ENCODE measurements around the gene ACOXL. TPM values are rescaled to one million over a fixed set of nuclear protein-coding genes. Genes with fewer than 3 reads are reported as not detected.
A peak's percentile ranks its signal among the peaks of the same experiment; 100 is the strongest.

The ACOXL gene
- total and polyA plus RNA-seq, 9 donors = 0.08 to 0.56 (median 0.19) TPM

GRCh38 chr2:111007757-111008688 is 275.6 kb downstream of the ACOXL start:
- Histone ChIP-seq H3K27ac (ENCODE audit: low read length) (no peak overlapping the region), H3K9me3 (replicated peaks; ENCODE audit: control insufficient read depth, low read depth, low read length) (no peaks in the 10 kb centered on the region), H3K4me3 (ENCODE audit: low read length) (no peak overlapping the region), H3K36me3 (ENCODE audit: control insufficient read depth, insufficient read depth, low read length) (no peaks in the 10 kb centered on the region), H3K4me1 (ENCODE audit: control insufficient read depth, insufficient read depth, low read length) (no peaks in the 10 kb centered on the region), H3K27me3 (ENCODE audit: control insufficient read depth, insufficient read depth, low read length) (no peaks in the 10 kb centered on the region)
- 92% methylated on average over 2 of the region's 7 CpGs for WGBS (ENCODE audit: insufficient coverage)
- DNase-seq = no peak

- H3K4me1 ChIP-seq (ENCODE audit: control insufficient read depth, insufficient read depth, low read length) = no peaks in the 10 kb centered on the region
- no peaks in the 10 kb centered on the region for H3K36me3 ChIP-seq (ENCODE audit: control insufficient read depth, insufficient read depth, low read length)
- no peaks in the 10 kb centered on the region for H3K27me3 ChIP-seq (ENCODE audit: control insufficient read depth, insufficient read depth, low read length)
- no peak overlapping the region for H3K27ac ChIP-seq (ENCODE audit: low read length)
- peaks cover 2% of the 10 kb centered on the region for H3K9me3 ChIP-seq (replicated peaks; ENCODE audit: control insufficient read depth, low read depth, low read length)
- no peak for DNase-seq
- no peak overlapping the region for H3K4me3 ChIP-seq (ENCODE audit: low read length)
Observed at GRCh38 chr2:111011218-111011617, 278.8 kb downstream of the ACOXL start.

- peaks cover 4% of the 10 kb centered on the region for H3K4me1 ChIP-seq (ENCODE audit: control insufficient read depth, insufficient read depth, low read length)
- no peak overlapping the region for H3K4me3 ChIP-seq (ENCODE audit: low read length)
- DNase-seq = no peak
- 80% methylated on average over 1 of the region's 2 CpGs for WGBS (ENCODE audit: insufficient coverage)
- H3K9me3 ChIP-seq (replicated peaks; ENCODE audit: control insufficient read depth, low read depth, low read length) = peaks cover 2% of the 10 kb centered on the region
- no peaks in the 10 kb centered on the region for H3K27me3 ChIP-seq (ENCODE audit: control insufficient read depth, insufficient read depth, low read length)
- H3K27ac ChIP-seq (ENCODE audit: low read length) = no peak overlapping the region
- H3K36me3 ChIP-seq (ENCODE audit: control insufficient read depth, insufficient read depth, low read length) = no peaks in the 10 kb centered on the region
Observed at GRCh38 chr2:111015283-111015995, 283.1 kb downstream of the ACOXL start.

GRCh38 chr2:111017034-111017622 is 284.8 kb downstream of the ACOXL start:
- no peak overlapping the region for H3K27ac ChIP-seq (ENCODE audit: low read length)
- no peaks in the 10 kb centered on the region for H3K27me3 ChIP-seq (ENCODE audit: control insufficient read depth, insufficient read depth, low read length)
- DNase-seq = no peak
- H3K9me3 ChIP-seq (replicated peaks; ENCODE audit: control insufficient read depth, low read depth, low read length) = peaks cover 2% of the 10 kb centered on the region
- WGBS (ENCODE audit: insufficient coverage) = 86% methylated on average over 2 of the region's 7 CpGs
- H3K4me3 ChIP-seq (ENCODE audit: low read length) = no peak overlapping the region
- H3K36me3 ChIP-seq (ENCODE audit: control insufficient read depth, insufficient read depth, low read length) = no peaks in the 10 kb centered on the region
- peaks cover 4% of the 10 kb centered on the region for H3K4me1 ChIP-seq (ENCODE audit: control insufficient read depth, insufficient read depth, low read length)

GRCh38 chr2:111017909-111018308 is 285.5 kb downstream of the ACOXL start:
- Histone ChIP-seq H3K4me3 (ENCODE audit: low read length) (no peak overlapping the region), H3K27me3 (ENCODE audit: control insufficient read depth, insufficient read depth, low read length) (no peaks in the 10 kb centered on the region), H3K27ac (ENCODE audit: low read length) (no peak overlapping the region), H3K4me1 (ENCODE audit: control insufficient read depth, insufficient read depth, low read length) (peaks cover 4% of the 10 kb centered on the region), H3K36me3 (ENCODE audit: control insufficient read depth, insufficient read depth, low read length) (no peaks in the 10 kb centered on the region), H3K9me3 (replicated peaks; ENCODE audit: control insufficient read depth, low read depth, low read length) (peaks cover 2% of the 10 kb centered on the region)
- 44% methylated on average over 3 of the region's 7 CpGs for WGBS (ENCODE audit: insufficient coverage)
- no peak for DNase-seq

GRCh38 chr2:111019381-111019780 is 287.0 kb downstream of the ACOXL start:
- Histone ChIP-seq H3K4me3 (ENCODE audit: low read length) (no peak overlapping the region), H3K36me3 (ENCODE audit: control insufficient read depth, insufficient read depth, low read length) (no peaks in the 10 kb centered on the region), H3K4me1 (ENCODE audit: control insufficient read depth, insufficient read depth, low read length) (peaks cover 4% of the 10 kb centered on the region), H3K27me3 (ENCODE audit: control insufficient read depth, insufficient read depth, low read length) (no peaks in the 10 kb centered on the region), H3K9me3 (replicated peaks; ENCODE audit: control insufficient read depth, low read depth, low read length) (peaks cover 2% of the 10 kb centered on the region), H3K27ac (ENCODE audit: low read length) (peak overlapping the region; percentile 4)
- DNase-seq = peak; percentile 61
- 46% methylated on average over 7 of the region's 10 CpGs for WGBS (ENCODE audit: insufficient coverage)

GRCh38 chr2:111022633-111023032 is 290.3 kb downstream of the ACOXL start:
- no peak for DNase-seq
- Histone ChIP-seq H3K4me3 (ENCODE audit: low read length) (no peak overlapping the region), H3K27ac (ENCODE audit: low read length) (no peak overlapping the region), H3K27me3 (ENCODE audit: control insufficient read depth, insufficient read depth, low read length) (no peaks in the 10 kb centered on the region), H3K9me3 (replicated peaks; ENCODE audit: control insufficient read depth, low read depth, low read length) (no peaks in the 10 kb centered on the region), H3K36me3 (ENCODE audit: control insufficient read depth, insufficient read depth, low read length) (no peaks in the 10 kb centered on the region), H3K4me1 (ENCODE audit: control insufficient read depth, insufficient read depth, low read length) (peaks cover 4% of the 10 kb centered on the region)
- WGBS (ENCODE audit: insufficient coverage) = 88% methylated on average over 6 of the region's 7 CpGs

GRCh38 chr2:111024496-111024895 is 292.1 kb downstream of the ACOXL start:
- H3K27ac ChIP-seq (ENCODE audit: low read length) = no peak overlapping the region
- H3K9me3 ChIP-seq (replicated peaks; ENCODE audit: control insufficient read depth, low read depth, low read length) = no peaks in the 10 kb centered on the region
- WGBS (ENCODE audit: insufficient coverage) = 88% methylated on average over 2 of the region's 4 CpGs
- peaks cover 2% of the 10 kb centered on the region for H3K4me1 ChIP-seq (ENCODE audit: control insufficient read depth, insufficient read depth, low read length)
- H3K27me3 ChIP-seq (ENCODE audit: control insufficient read depth, insufficient read depth, low read length) = no peaks in the 10 kb centered on the region
- no peak overlapping the region for H3K4me3 ChIP-seq (ENCODE audit: low read length)
- DNase-seq = no peak
- H3K36me3 ChIP-seq (ENCODE audit: control insufficient read depth, insufficient read depth, low read length) = no peaks in the 10 kb centered on the region

GRCh38 chr2:111025288-111025687 is 292.9 kb downstream of the ACOXL start:
- Histone ChIP-seq H3K36me3 (ENCODE audit: control insufficient read depth, insufficient read depth, low read length) (no peaks in the 10 kb centered on the region), H3K27ac (ENCODE audit: low read length) (no peak overlapping the region), H3K9me3 (replicated peaks; ENCODE audit: control insufficient read depth, low read depth, low read length) (no peaks in the 10 kb centered on the region), H3K27me3 (ENCODE audit: control insufficient read depth, insufficient read depth, low read length) (no peaks in the 10 kb centered on the region), H3K4me3 (ENCODE audit: low read length) (no peak overlapping the region), H3K4me1 (ENCODE audit: control insufficient read depth, insufficient read depth, low read length) (peaks cover 2% of the 10 kb centered on the region)
- no CpG with 5 or more reads among the region's 4 CpGs for WGBS (ENCODE audit: insufficient coverage)
- DNase-seq = no peak

GRCh38 chr2:111028720-111029119 is 296.3 kb downstream of the ACOXL start:
- no peaks in the 10 kb centered on the region for H3K9me3 ChIP-seq (replicated peaks; ENCODE audit: control insufficient read depth, low read depth, low read length)
- H3K27ac ChIP-seq (ENCODE audit: low read length) = no peak overlapping the region
- DNase-seq = no peak
- H3K4me3 ChIP-seq (ENCODE audit: low read length) = no peak overlapping the region
- H3K27me3 ChIP-seq (ENCODE audit: control insufficient read depth, insufficient read depth, low read length) = no peaks in the 10 kb centered on the region
- H3K36me3 ChIP-seq (ENCODE audit: control insufficient read depth, insufficient read depth, low read length) = no peaks in the 10 kb centered on the region
- peaks cover 2% of the 10 kb centered on the region for H3K4me1 ChIP-seq (ENCODE audit: control insufficient read depth, insufficient read depth, low read length)

Data from muscle of leg (tissue), 11 donors.